ENCODE measurements around the gene SIM2. TPM values are rescaled to one million over a fixed set of nuclear protein-coding genes. Genes with fewer than 3 reads are reported as not detected.

SIM2 gene
- total RNA-seq, 1 experiment from 2014 or later, result not detected

- no peaks in the 10 kb centered on the region for H3K23me2 ChIP-seq (ENCODE audit: insufficient read length, low read depth, low read length, poor library complexity, severe bottlenecking)
- no peak overlapping the region for H4K8ac ChIP-seq (replicated peaks; ENCODE audit: insufficient read length, low read depth, low read length)
- no peak for DNase-seq
Measured at GRCh38 chr21:36732217-36732616, 33.3 kb downstream of the SIM2 start.

More at GRCh38 chr21:36732217-36732616, 33.3 kb downstream of the SIM2 start:
- WGBS (ENCODE audit: extremely low coverage, insufficient read length, low lambda C conversion rate), result no CpG with 5 or more reads among the region's 14 CpGs
- H4K20me1 ChIP-seq (ENCODE audit: control insufficient read depth, insufficient read depth, insufficient read length), result no peaks in the 10 kb centered on the region
- H3K4me1 ChIP-seq (ENCODE audit: insufficient read depth, low read length), result no peaks in the 10 kb centered on the region
- peaks cover 0 to 3% of the 10 kb centered on the region in 2 experiments; a peak in 2 of 5 replicates for H3K9me3 Mint-ChIP-seq
- no peak overlapping the region for H3K9ac ChIP-seq (ENCODE audit: extremely low read depth, insufficient read length, low read length)
- peaks cover 24% of the 10 kb centered on the region for H3K27me3 Mint-ChIP-seq (ENCODE audit: low read depth)
- no peak overlapping the region for H3K14ac ChIP-seq (ENCODE audit: insufficient read depth, low read length)
- H3K4me2 ChIP-seq (ENCODE audit: insufficient read depth, insufficient read length, low read length), result no peak overlapping the region
- H3K23ac ChIP-seq (ENCODE audit: insufficient read length, low read depth, low read length), result no peak overlapping the region
- H3K36me3 Mint-ChIP-seq (ENCODE audit: insufficient read depth in 1 of 3, low read depth in 3 of 3), result no peaks in the 10 kb centered on the region; a peak in 1 of 7 replicates
- H2AFZ ChIP-seq (ENCODE audit: low read length), result no peak overlapping the region
- no peaks in the 10 kb centered on the region for H3K79me2 ChIP-seq (ENCODE audit: insufficient read depth, low read length)
- H3K9me3 ChIP-seq (ENCODE audit: control insufficient read depth, low read depth, low read length), result no peaks in the 10 kb centered on the region
- no peak overlapping the region for H3K4ac ChIP-seq (ENCODE audit: low read depth, low read length)
- no peak overlapping the region for H4K91ac ChIP-seq (ENCODE audit: insufficient read length, low read depth, low read length)
- H3K4me3 Mint-ChIP-seq, result no peak overlapping the region
- H3K27ac ChIP-seq (ENCODE audit: insufficient read length, low read depth, low read length), result no peak overlapping the region
- no peak overlapping the region for H3K27ac Mint-ChIP-seq
- H3T11ph ChIP-seq (ENCODE audit: low read length), result no peak overlapping the region
- no peak overlapping the region for H4K5ac ChIP-seq (ENCODE audit: insufficient read length, low read depth, low read length)
- no peak for TF ChIP-seq CTCF (conservative IDR thresholded peaks at IDR 0.05)
- no peak overlapping the region for H2BK120ac ChIP-seq (ENCODE audit: low read depth, low read length, poor library complexity, severe bottlenecking)
- no peak overlapping the region for H2BK12ac ChIP-seq (ENCODE audit: insufficient read length, low read depth, low read length)
- peaks cover 0 to 4% of the 10 kb centered on the region in 2 experiments; a peak in 2 of 4 replicates for H3K4me1 Mint-ChIP-seq
- no peak overlapping the region for H2AK5ac ChIP-seq (ENCODE audit: insufficient read length, low read length)
- H2BK5ac ChIP-seq (ENCODE audit: insufficient read length, low read length), result no peak overlapping the region
- H3K27me3 ChIP-seq (ENCODE audit: insufficient read depth, low read length), result no peaks in the 10 kb centered on the region
- no peaks in the 10 kb centered on the region for H3K79me1 ChIP-seq (ENCODE audit: insufficient read depth, low read depth, low read length, poor library complexity, severe bottlenecking)
- no peak overlapping the region for H3K56ac ChIP-seq (ENCODE audit: insufficient read length, low read depth, low read length)
- H2BK15ac ChIP-seq (ENCODE audit: low read depth, low read length), result no peak overlapping the region
- H2BK20ac ChIP-seq (ENCODE audit: low read depth, low read length, poor library complexity, severe bottlenecking), result no peak overlapping the region
- no peak overlapping the region for H3K18ac ChIP-seq (ENCODE audit: insufficient read length, low read depth, low read length)

All from H9 (cell line).